OCI-LY3 (cell line): ENCODE results near the gene PCSK2.

Experiments
- CTCF ChIP-seq: fragments of 200-600, 300-600 bp; sonication (generic); IDR thresholded peaks from 2 replicates; pipeline ENCODE4 v1.5.1; 2014; ENCODE audit warnings: antibody characterized with exemption, low read length, low read depth
- EZH2phosphoT487 ChIP-seq: fragments of 200-600 bp; shearing (Covaris generic); IDR thresholded peaks from 2 replicates; pipeline ENCODE4 v1.6.1; 2018; ENCODE audit warnings: antibody characterized with exemption, mixed run types, low read depth

DNA sequence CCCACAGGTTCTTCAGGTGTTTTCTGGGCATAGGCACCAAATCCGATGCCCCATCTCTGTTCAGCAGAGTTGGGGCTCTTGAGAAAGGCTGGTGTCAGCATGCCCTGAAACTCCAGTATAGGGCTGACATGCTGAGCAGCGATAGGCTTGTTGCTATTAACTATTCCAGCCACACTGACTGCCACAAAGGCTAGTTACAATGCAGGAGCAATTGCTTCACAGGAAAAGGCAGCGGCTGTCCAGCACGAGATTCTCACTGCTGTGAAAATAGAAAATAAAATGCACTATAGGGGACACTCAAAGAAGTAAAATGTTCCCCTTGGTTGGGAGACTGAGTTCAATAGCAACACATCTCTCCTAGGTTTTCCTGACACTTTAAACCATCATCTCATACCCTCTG, 191.9 kb downstream of the PCSK2 start:
- TF ChIP-seq CTCF (no peak), EZH2phosphoT487 (no peak)
